Activated CD8-positive, alpha-beta memory T cell treated with anti-CD3 and anti-CD28 coated beads for 1 hour (primary cell): ENCODE measurements around the gene SRPK2.
"Not testable (repeated sequence)": the region's sequence is repeated elsewhere in the genome, so short reads cannot be mapped to it uniquely, and the experiment has no call there.

ENCODE experiments used
- DNase-seq, 2 donors: peaks; one replicate each; pipeline ENCODE4 v3.0.0-alpha.2; 2020; ENCODE audit warnings: low read depth in 1 of 2; ENCODE audit errors: extremely low read depth in 1 of 2

SRPK2 gene

DNA sequence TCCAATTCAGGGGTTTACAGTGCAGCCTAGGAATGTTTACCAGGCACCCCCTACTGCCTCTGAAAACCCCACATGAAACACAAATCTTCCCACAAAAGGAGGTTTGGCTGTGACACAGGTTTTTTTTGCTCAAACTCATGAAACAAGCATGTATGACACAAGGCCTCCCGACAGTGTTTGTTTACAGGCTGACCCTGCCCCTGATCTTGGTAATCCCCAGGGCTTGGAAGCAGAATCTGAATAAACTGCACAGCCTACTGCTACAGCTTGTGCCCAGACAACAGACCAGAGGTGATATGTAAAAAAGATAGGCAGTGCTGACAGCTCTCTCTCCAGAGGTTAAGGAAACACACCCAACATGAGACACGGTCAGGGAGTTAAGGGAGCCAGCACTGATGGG, 190.5 kb downstream of the SRPK2 start:
- DNase-seq, result no peak

- no peak for DNase-seq
These were observed 192.2 kb downstream of the SRPK2 start for GRCh38 chr7:105196473-105196872.

GRCh38 chr7:105195891-105196290, 192.8 kb downstream of the SRPK2 start:
- DNase-seq, result no peak

DNA sequence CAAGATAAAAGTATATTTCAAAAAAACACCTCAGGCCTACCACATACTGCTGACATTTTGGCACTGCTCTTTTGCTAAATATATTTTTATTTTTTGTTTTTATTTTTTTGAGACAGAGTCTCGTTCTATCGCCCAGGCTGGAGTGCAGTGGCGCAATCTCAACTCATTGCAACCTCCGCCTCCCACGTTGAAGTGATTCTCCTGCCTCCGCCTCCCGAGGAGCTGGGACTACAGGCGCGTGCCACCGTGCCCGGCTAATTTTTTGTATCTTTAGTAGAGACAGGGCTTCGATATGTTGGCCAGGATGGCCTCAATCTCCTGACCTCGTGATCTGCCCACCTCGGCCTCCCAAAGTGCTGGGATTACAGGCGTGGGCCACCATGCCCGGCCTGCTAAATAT, 193.8 kb downstream of the SRPK2 start:
- DNase-seq, result not testable (repeated sequence)

GRCh38 chr7:105191331-105191730, 197.4 kb downstream of the SRPK2 start:
- DNase-seq, result no peak

DNA sequence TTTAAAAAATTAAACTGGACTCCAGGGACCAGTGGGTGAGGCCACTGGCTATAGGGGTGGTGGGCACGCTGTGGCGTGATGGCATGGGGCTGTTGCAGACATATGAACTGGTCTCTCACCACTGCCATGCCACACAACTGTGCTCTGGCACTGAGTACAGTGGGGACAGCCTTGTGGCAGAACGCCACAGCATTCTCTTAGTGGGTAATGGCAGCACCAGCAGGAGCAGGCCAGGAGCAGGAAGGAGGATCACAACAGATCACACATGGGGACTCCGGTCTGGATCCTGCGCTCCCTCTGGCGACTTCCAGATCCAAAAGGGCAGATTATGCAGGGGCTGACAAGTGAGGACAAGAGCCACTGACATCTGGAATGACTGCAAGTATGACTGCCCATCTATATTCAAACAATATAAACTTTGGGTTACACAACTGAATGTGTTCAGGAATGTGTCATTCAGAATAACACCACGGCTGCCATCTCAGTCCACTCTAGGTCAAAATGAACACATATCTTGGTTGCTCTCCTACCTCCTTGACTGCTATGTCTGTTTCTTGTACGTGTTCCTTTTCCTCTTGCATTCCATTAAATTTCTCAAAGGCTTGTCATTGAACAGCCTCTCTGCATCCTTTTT, 198.7 kb downstream of the SRPK2 start:
- DNase-seq, result no peak

DNA sequence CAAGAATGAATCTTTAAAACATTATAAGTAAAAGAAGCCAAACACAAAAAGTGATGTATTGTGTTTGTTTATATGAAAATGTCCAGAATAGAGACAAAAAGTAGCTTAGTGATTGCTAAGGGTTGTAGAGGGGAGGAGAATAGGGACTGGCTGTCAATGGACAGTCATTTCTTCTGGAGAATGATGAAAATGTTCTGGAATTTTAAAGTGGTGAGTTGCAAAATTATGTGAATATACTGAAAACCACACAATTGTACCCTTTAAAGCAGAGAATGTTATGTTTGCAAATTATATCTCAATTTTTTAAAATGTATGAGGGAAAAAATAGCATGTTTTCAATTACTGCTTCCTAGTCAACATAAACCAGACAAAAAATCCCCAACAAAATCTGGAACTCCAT, 200.5 kb downstream of the SRPK2 start:
- DNase-seq, result no peak

GRCh38 chr7:105187302-105188169, 201.2 kb downstream of the SRPK2 start:
- no peak for DNase-seq

GRCh38 chr7:105185290-105186010, 203.3 kb downstream of the SRPK2 start:
- no peak for DNase-seq

DNA sequence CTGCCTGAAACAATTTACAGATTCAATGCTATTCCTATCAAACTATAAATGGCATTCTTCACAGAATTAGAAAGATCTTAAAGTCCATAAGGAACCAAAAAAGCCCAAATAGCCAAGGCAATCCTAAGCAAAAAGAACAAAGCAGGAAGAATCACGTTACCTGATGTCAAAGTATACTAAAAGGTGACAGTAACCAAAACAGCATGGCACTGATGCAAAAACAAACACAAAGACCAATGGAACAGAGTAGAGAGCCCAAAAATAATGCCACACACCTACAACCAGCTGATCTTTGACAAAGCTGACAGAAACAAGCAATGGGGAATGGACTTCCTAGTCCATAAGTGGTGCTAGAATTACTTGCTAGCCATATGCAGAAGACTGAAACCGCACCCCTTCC, 208.7 kb downstream of the SRPK2 start:
- no peak for DNase-seq

DNA sequence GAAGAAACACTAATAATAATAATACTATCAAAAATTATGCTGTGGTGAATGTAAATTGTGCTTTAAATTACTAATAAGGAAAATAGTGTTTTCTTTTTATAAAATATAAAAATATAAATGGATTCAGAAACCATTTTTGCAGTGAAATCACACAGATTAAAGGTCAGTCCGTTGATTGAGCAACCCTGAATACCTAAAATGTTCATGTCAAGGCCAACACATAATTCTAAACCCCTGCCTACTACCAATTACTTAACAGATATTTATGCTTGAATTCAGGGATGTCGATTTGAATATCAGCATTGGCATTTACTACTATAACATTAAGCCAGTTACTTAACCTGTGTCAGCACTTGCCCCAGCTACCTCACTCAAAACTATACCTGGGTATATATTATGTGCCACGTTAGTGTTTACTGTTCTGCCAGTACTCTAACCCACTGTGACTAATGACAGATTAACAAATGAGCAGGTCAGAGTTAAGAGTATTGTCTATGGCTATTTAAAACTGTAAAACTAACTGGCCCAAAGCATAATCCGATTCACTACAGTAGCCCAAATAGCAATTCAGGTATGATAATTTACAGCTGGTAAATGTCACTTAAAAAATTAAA, 209.7 kb downstream of the SRPK2 start:
- DNase-seq, result no peak

DNA sequence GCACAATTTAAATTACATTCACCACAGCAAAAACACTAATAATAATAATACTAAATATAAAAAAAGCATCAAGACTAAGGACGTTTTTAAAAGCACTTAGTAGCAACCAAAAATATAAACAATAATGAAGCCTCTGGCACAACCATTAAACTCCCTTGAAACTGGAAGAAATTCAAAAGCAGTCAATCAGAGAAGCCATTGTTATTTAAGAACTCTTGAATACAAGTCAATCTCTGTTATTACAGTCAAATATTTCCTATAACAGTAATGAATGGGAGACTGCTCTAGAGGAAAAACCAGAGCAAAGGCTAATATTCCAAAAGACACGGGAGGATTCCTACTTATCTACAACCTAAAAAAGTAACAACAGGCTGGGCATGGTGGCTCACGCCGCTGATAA, 210.5 kb downstream of the SRPK2 start:
- DNase-seq, result no peak

- no peak for DNase-seq
These were observed 211.7 kb downstream of the SRPK2 start for GRCh38 chr7:105177026-105177425.

- DNase-seq, result no peak
These were observed 215.1 kb downstream of the SRPK2 start for GRCh38 chr7:105173586-105173985.

GRCh38 chr7:105164751-105165150, 224.0 kb downstream of the SRPK2 start:
- no peak for DNase-seq

DNA sequence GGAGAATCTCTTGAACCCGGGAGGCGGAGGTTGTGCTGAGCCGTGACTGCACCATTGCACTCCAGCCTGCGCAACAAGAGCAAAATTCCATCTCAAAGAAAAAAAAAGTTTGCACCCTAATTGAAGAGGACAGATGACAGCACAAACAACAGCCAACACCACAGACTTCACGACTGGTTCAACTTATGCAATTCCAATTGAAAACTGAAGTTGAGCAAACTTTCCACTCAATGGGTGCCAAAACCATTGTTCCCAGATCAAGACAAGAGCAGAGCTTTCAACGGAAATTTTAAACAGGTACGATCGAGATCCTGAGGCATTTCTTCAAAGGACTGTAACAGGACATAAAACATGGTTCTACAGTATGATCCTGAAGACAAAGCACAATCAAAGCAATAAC, 225.0 kb downstream of the SRPK2 start:
- DNase-seq, result no peak

- DNase-seq, result no peak
These were observed 227.4 kb downstream of the SRPK2 start for GRCh38 chr7:105161366-105161765.

DNA sequence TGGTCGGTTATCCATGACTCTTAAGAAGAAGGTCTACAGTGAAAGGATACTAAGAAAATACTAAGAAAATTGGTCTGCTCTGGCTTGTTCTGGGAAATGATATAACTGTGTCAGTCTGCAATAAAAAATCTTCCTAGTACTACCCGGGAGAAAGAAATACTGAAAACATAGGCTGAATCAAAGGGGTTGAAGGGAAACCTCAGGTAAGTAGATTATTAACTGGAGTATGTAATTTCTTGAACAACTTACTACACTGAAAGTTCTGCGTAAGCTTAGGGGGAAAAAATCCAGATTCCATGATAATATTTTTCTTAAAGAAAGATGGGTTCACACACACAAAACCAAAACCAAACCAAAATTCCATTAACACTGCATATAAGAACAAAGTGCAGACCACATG, 231.4 kb downstream of the SRPK2 start:
- no peak for DNase-seq

- no peak for DNase-seq
These were observed 232.0 kb downstream of the SRPK2 start for GRCh38 chr7:105156731-105157130.

DNA sequence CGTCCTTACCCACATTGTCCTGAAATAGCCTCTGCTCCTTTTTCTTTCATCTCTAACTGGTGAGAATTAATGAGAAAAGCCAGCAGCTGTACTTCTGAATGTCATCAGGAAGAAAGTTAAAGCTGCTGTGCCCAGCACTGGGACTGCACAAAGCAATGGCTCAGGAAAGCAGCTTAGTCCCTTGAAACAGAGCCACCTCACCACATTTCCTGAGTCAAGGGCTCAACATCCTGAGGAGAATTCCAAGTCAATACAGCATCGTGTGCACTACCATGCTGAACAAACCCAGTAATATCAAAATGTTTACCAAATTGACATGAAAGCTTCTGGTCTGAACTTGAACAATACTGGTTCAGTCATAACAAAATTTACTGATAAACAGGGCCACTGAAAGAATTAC, 234.6 kb downstream of the SRPK2 start:
- no peak for DNase-seq

GRCh38 chr7:105153531-105153930, 235.2 kb downstream of the SRPK2 start:
- no peak for DNase-seq
